GM19324 (cell line): Measurements from ENCODE around the gene OSCAR.
"Not testable (repeated sequence)": the region's sequence is repeated elsewhere in the genome, so short reads cannot be mapped to it uniquely, and the experiment has no call there.

Experiments
- ATAC-seq: cut with Tn5 transposase; IDR thresholded peaks from one replicate; pipeline ENCODE4 v1.9.1; 2021; ENCODE audit warnings: mild to moderate bottlenecking, moderate library complexity; ENCODE audit not compliant: unreplicated experiment, low FRiP score

Gene OSCAR

GRCh38 chr19:54127688-54128440, 27.3 kb upstream of the OSCAR start:
- ATAC-seq: no peak

- ATAC-seq: no peak
Observed at GRCh38 chr19:54125713-54126112, 25.1 kb upstream of the OSCAR start.

- ATAC-seq: no peak
Observed at GRCh38 chr19:54124393-54124792, 23.8 kb upstream of the OSCAR start.

GRCh38 chr19:54123682-54124081, 23.1 kb upstream of the OSCAR start:
- ATAC-seq: no peak

- ATAC-seq: no peak
Observed at GRCh38 chr19:54121259-54121658, 20.7 kb upstream of the OSCAR start.

GRCh38 chr19:54115109-54116063, 14.8 kb upstream of the OSCAR start, which contains the start of the genes PRPF31 and TFPT:
TSS of gene PRPF31 (plus strand) at chr19:54115754. CDS start at chr19:54118279, 2,525 bp downstream.
TSS of gene TFPT (minus strand) at chr19:54115657. CDS start at chr19:54115269, 388 bp downstream.
- ATAC-seq: peak; percentile 81

- ATAC-seq: no peak
Observed at GRCh38 chr19:54114340-54115108, 13.9 kb upstream of the OSCAR start.

GRCh38 chr19:54109651-54110050, 9.0 kb upstream of the OSCAR start:
- no peak for ATAC-seq

- no peak for ATAC-seq
Observed at GRCh38 chr19:54108496-54108895, 7.9 kb upstream of the OSCAR start.

GRCh38 chr19:54107876-54108490, 7.4 kb upstream of the OSCAR start:
- ATAC-seq: no peak

- ATAC-seq: no peak
Observed at GRCh38 chr19:54106716-54107115, 6.1 kb upstream of the OSCAR start.

GRCh38 chr19:54105796-54106195, 5.2 kb upstream of the OSCAR start:
- ATAC-seq: no peak

- no peak for ATAC-seq
Observed at GRCh38 chr19:54104998-54105715, 4.6 kb upstream of the OSCAR start.

- peak; percentile 97 for ATAC-seq
Observed at GRCh38 chr19:54102421-54103169, 2.0 kb upstream of the OSCAR start, which contains the start of gene NDUFA3. TSS of gene NDUFA3 (plus strand) at chr19:54102855. CDS start at chr19:54102879, 24 bp downstream.

GRCh38 chr19:54099903-54100255, 724 bp downstream of the OSCAR start:
- ATAC-seq: not testable (repeated sequence)

- no peak for ATAC-seq
Observed at GRCh38 chr19:54099190-54099902, 1.3 kb downstream of the OSCAR start.

GRCh38 chr19:54096617-54097106, 3.9 kb downstream of the OSCAR start:
- ATAC-seq: no peak
